IMR-90 (cell line): Measurements from ENCODE around the gene WNK4. TPM values are rescaled to one million over a fixed set of nuclear protein-coding genes. Genes with fewer than 3 reads are reported as not detected.

Source experiments
- ATAC-seq: fragments of 200-7000 bp; cut with Tn5 transposase; 2 replicates; pipeline ENCODE4 v1.9.1; 2020; ENCODE audit warnings: low read depth, mild to moderate bottlenecking, moderate library complexity
- BruUV-seq: library from RNA; stranded (reverse); fragments of 400-500 nt; replicated peaks from 2 replicates; lab custom pipeline; 2021; lab: Mats Ljungman, UMichigan
- CTCF ChIA-PET: fragments of 300-600 bp; formaldehyde crosslinking; extraction: SDS; loops from one replicate; lab custom pipeline; 2021; ENCODE audit warnings: antibody characterized with exemption; lab: Yijun Ruan, JAX
- POLR2A ChIA-PET: fragments of 300-600 bp; sonication (Branson Sonifier 250); formaldehyde crosslinking; loops from one replicate; lab custom pipeline; 2022; ENCODE audit warnings: antibody characterized with exemption; ENCODE audit not compliant: unreplicated experiment; lab: Charles Lee
- DNase-seq: peaks from one replicate; pipeline ENCODE4 v3.0.0; 2013
- H2AFZ ChIP-seq: replicated peaks from 2 replicates; pipeline ENCODE3; 2013; ENCODE audit warnings: low read length, mild to moderate bottlenecking; ENCODE audit not compliant: poor library complexity
- H2AK5ac ChIP-seq: 2 replicates; pipeline ENCODE4 v1.6.1; 2013; ENCODE audit warnings: low read depth, low read length, inconsistent platforms
- H2AK9ac ChIP-seq: replicated peaks from 2 replicates; pipeline ENCODE3; 2013; ENCODE audit warnings: mild to moderate bottlenecking, low read depth, low read length, moderate library complexity; ENCODE audit not compliant: poor library complexity
- H2BK120ac ChIP-seq: 2 replicates; pipeline ENCODE4 v1.6.1; 2013; ENCODE audit warnings: low read depth, low read length, inconsistent platforms
- H2BK15ac ChIP-seq: 3 replicates; pipeline ENCODE4 v1.6.1; 2013; ENCODE audit warnings: low read depth, low read length, inconsistent platforms
- H2BK20ac ChIP-seq: 2 replicates; pipeline ENCODE4 v1.6.1; 2013; ENCODE audit warnings: low read depth, mild to moderate bottlenecking, inconsistent platforms, low read length, moderate library complexity
- H2BK5ac ChIP-seq: 2 replicates; pipeline ENCODE4 v1.6.1; 2013; ENCODE audit warnings: mild to moderate bottlenecking, low read depth, low read length, inconsistent platforms; ENCODE audit not compliant: poor library complexity, severe bottlenecking
- H3K14ac ChIP-seq: replicated peaks from 2 replicates; pipeline ENCODE4 v1.6.1; 2013; ENCODE audit warnings: low read depth, low read length, inconsistent platforms
- H3K18ac ChIP-seq: 2 replicates; pipeline ENCODE4 v1.6.1; 2013; ENCODE audit warnings: low read depth, low read length, control low read depth
- H3K23ac ChIP-seq: 2 replicates; pipeline ENCODE4 v1.6.1; 2013; ENCODE audit warnings: low read depth, low read length, inconsistent platforms
- H3K27ac ChIP-seq: 2 replicates; pipeline ENCODE4 v1.5.1; 2013; ENCODE audit warnings: mild to moderate bottlenecking, control low read depth, low read length; ENCODE audit not compliant: insufficient read depth
- H3K27me3 ChIP-seq: 2 replicates; pipeline ENCODE4 v1.6.1; 2013; ENCODE audit warnings: low read length; ENCODE audit not compliant: control insufficient read depth, insufficient read depth
- H3K36me3 ChIP-seq: 2 replicates; pipeline ENCODE4 v1.6.1; 2013; ENCODE audit warnings: low read length, mixed read lengths; ENCODE audit not compliant: control insufficient read depth, insufficient read depth
- H3K4ac ChIP-seq: 2 replicates; pipeline ENCODE4 v1.6.1; 2013; ENCODE audit warnings: low read depth, low read length, inconsistent platforms
- H3K4me1 ChIP-seq: 2 replicates; pipeline ENCODE4 v1.6.1; 2013; ENCODE audit warnings: low read length, mixed read lengths; ENCODE audit not compliant: control insufficient read depth, insufficient read depth
- H3K4me2 ChIP-seq: 2 replicates; pipeline ENCODE4 v1.6.1; 2013; ENCODE audit warnings: low read depth, mild to moderate bottlenecking, control low read depth, low read length, moderate library complexity
- H3K4me3 ChIP-seq: 2 replicates; pipeline ENCODE4 v1.5.1; 2013; ENCODE audit warnings: low read depth, mild to moderate bottlenecking, control low read depth, low read length, moderate library complexity; ENCODE audit not compliant: insufficient read depth
- H3K56ac ChIP-seq: 2 replicates; pipeline ENCODE4 v1.6.1; 2013; ENCODE audit warnings: low read length, inconsistent platforms; ENCODE audit not compliant: insufficient read depth; ENCODE audit errors: extremely low read depth
- H3K79me1 ChIP-seq, 2 experiments: 2 replicates each; pipeline ENCODE4 v1.6.1; 2013; ENCODE audit warnings: low read length in 2 of 2, inconsistent platforms in 1 of 2, low read depth in 1 of 2
- H3K9ac ChIP-seq: 2 replicates; pipeline ENCODE4 v1.6.1; 2013; ENCODE audit warnings: low read depth, low read length, control low read depth
- H3K9me1 ChIP-seq: 2 replicates; pipeline ENCODE4 v1.6.1; 2013; ENCODE audit warnings: low read length, inconsistent platforms; ENCODE audit not compliant: insufficient read depth
- H3K9me3 ChIP-seq: 2 replicates; pipeline ENCODE4 v1.6.1; 2013; ENCODE audit warnings: low read length; ENCODE audit not compliant: control insufficient read depth, insufficient read depth
- H4K20me1 ChIP-seq: 2 replicates; pipeline ENCODE4 v1.6.1; 2013; ENCODE audit warnings: low read length, inconsistent platforms; ENCODE audit not compliant: insufficient read depth
- H4K5ac ChIP-seq: 2 replicates; pipeline ENCODE4 v1.6.1; 2013; ENCODE audit warnings: mild to moderate bottlenecking, low read depth, low read length, control low read depth
- H4K8ac ChIP-seq, 2 experiments: 2 replicates each; pipeline ENCODE4 v1.6.1; 2013; ENCODE audit warnings: low read depth in 2 of 2, low read length in 2 of 2, control low read depth in 1 of 2, inconsistent platforms in 1 of 2
- H4K91ac ChIP-seq: 2 replicates; pipeline ENCODE4 v1.6.1; 2013; ENCODE audit warnings: low read depth, low read length, inconsistent platforms; ENCODE audit not compliant: insufficient read depth
- CHD1 ChIP-seq: IDR thresholded peaks from 2 replicates; pipeline ENCODE4 v1.6.1; 2012; ENCODE audit warnings: low read depth, low read length, improper control_type of control experiment
- MAFK ChIP-seq: IDR thresholded peaks from 2 replicates; pipeline ENCODE4 v1.6.1; 2012; ENCODE audit warnings: low read depth, low read length, improper control_type of control experiment
- RCOR1 ChIP-seq: IDR thresholded peaks from 2 replicates; pipeline ENCODE4 v1.6.1; 2012; ENCODE audit warnings: mild to moderate bottlenecking, low read length, improper control_type of control experiment; ENCODE audit not compliant: insufficient replicate concordance
- WGBS, 2 experiments: methylation state at CpG; one replicate each; pipeline versions ENCODE4 v1.1.5 to v1.1.7; 2013; ENCODE audit warnings: missing lambda C conversion rate in 2 of 2; ENCODE audit not compliant: insufficient read length in 1 of 2; ENCODE audit errors: extremely low coverage in 2 of 2; 5-methylcytosine and 5-hydroxymethylcytosine counted together
- dilution Hi-C: fragments of 300-500 bp; cut with HindIII; formaldehyde crosslinking; loops from one replicate; pipeline ENCODE4 v1.14.3; 2018; ENCODE audit warnings: low sequenced_read_pairs; ENCODE audit not compliant: unreplicated experiment
- in situ Hi-C: fragments of 300-500 bp; cut with MboI; formaldehyde crosslinking; loops from 3 replicates; pipeline ENCODE4 v1.14.3; 2019; ENCODE audit warnings: low sequenced_read_pairs, inconsistent platforms, mixed read lengths
- intact Hi-C: fragments of 100-400 bp; cut with micrococcal nuclease; formaldehyde crosslinking; loops from 2 replicates; pipeline ENCODE4 v1.10.0; 2022
- polyA plus RNA-seq, 3 experiments: library from polyadenylated mRNA; depleted of rRNA; stranded (reverse); fragments of >200 nt; gene quantifications; 2 replicates each; pipeline ENCODE4 v1.2.3, GENCODE V29; 2012; ENCODE audit warnings: low replicate concordance in 1 of 3
- total RNA-seq: library from RNA; depleted of rRNA; stranded (reverse); fragments of >200 nt; gene quantifications from 2 replicates; pipeline ENCODE4 v1.2.3, GENCODE V29; 2012
- TF ChIP-seq, protein P1 (sequence below): fragments of 150-350 bp; IDR thresholded peaks from 2 replicates; pipeline ENCODE4 v1.6.1; 2017; ENCODE audit warnings: mild to moderate bottlenecking, antibody characterized with exemption, low read length, low read depth

The WNK4 gene
- total and polyA plus RNA-seq, 2 of the 4 experiments (the other 2 are of a cell fraction): 1.3 to 15.1 TPM

DNA sequence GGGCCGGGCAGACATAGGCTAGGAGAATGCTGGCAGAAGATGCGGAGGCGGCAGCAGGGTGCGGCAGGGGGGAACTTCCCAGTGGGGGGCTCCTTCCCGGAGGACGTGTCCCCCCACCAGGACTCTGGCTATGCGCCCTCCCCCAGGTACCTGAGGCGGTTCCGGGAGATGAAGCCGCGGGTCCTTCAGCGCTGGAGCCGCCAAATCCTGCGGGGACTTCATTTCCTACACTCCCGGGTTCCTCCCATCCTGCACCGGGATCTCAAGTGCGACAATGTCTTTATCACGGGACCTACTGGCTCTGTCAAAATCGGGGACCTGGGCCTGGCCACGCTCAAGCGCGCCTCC lies 3.4 kb downstream of the WNK4 start:
- no peak for DNase-seq
- no peaks in the 10 kb centered on the region for H4K20me1 ChIP-seq
- no TSS peak for BruUV-seq
- H2AFZ ChIP-seq: peak overlapping the region; percentile 85
- no peak overlapping the region for H4K5ac ChIP-seq
- H3K4me1 ChIP-seq: peaks cover 26% of the 10 kb centered on the region
- CTCF ChIA-PET: interaction anchor here (0.5 kb wide), 1 partner anchor 201 kb away, joined by 4 read pairs; no protein-coding TSS in a partner anchor
- H3K27me3 ChIP-seq: no peaks in the 10 kb centered on the region
- peaks cover 11% of the 10 kb centered on the region for H3K36me3 ChIP-seq
- H2BK120ac ChIP-seq: peak overlapping the region; percentile 93
- H3K23ac ChIP-seq: peak overlapping the region; percentile 75; the same call in 1 of the 2 replicates
- peaks cover 31% of the 10 kb centered on the region for H3K9me1 ChIP-seq
- peak overlapping the region; percentile 37 to 85; a peak in 1 of 4 replicates for H4K8ac ChIP-seq
- peak overlapping the region; percentile 98 for H2AK5ac ChIP-seq
- POLR2A ChIA-PET: no interaction called here
- H3K14ac ChIP-seq: peak overlapping the region; percentile 90
- peak overlapping the region; percentile 98 for H2AK9ac ChIP-seq
- no peak overlapping the region for H3K18ac ChIP-seq
- peak overlapping the region; percentile 92 for H2BK20ac ChIP-seq
- dilution Hi-C loops (no loop called here), in situ Hi-C loops (no loop called here), intact Hi-C loops (no loop called here)
- no peaks in the 10 kb centered on the region for H3K9me3 ChIP-seq
- H4K91ac ChIP-seq: peak overlapping the region; percentile 43; the same call in 1 of the 2 replicates
- no peak overlapping the region; the same call in 1 of the 2 replicates for H3K27ac ChIP-seq
- no peak overlapping the region for H3K56ac ChIP-seq
- no peak overlapping the region for H3K4me2 ChIP-seq
- peak overlapping the region; percentile 66; the same call in 2 of the 3 replicates for H2BK15ac ChIP-seq
- peak overlapping the region; percentile 92 for H3K4ac ChIP-seq
- H3K79me1 ChIP-seq: peaks cover 0 to 47% of the 10 kb centered on the region in 2 experiments
- no peak overlapping the region for H3K9ac ChIP-seq
- TF ChIP-seq CHD1 (no peak), MAFK (no peak), RCOR1 (no peak)
- TF ChIP-seq, protein P1, sequence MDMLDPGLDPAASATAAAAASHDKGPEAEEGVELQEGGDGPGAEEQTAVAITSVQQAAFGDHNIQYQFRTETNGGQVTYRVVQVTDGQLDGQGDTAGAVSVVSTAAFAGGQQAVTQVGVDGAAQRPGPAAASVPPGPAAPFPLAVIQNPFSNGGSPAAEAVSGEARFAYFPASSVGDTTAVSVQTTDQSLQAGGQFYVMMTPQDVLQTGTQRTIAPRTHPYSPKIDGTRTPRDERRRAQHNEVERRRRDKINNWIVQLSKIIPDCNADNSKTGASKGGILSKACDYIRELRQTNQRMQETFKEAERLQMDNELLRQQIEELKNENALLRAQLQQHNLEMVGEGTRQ: no peak
- WGBS, 2 experiments: 26% methylated on average over 9 of the region's 22 CpGs; no CpG with 5 or more reads in 1 of the 2 experiments
- H2BK5ac ChIP-seq: peak overlapping the region; percentile 36
- no peak for ATAC-seq
- H3K4me3 ChIP-seq: no peak overlapping the region
